ENCODE data around the gene GFER. TPM values are rescaled to one million over a fixed set of nuclear protein-coding genes. Genes with fewer than 3 reads are reported as not detected.

The GFER gene
- polyA plus RNA-seq, 1 of the 3 experiments (the other 2 are of a cell fraction), result 20.4 TPM

DNA sequence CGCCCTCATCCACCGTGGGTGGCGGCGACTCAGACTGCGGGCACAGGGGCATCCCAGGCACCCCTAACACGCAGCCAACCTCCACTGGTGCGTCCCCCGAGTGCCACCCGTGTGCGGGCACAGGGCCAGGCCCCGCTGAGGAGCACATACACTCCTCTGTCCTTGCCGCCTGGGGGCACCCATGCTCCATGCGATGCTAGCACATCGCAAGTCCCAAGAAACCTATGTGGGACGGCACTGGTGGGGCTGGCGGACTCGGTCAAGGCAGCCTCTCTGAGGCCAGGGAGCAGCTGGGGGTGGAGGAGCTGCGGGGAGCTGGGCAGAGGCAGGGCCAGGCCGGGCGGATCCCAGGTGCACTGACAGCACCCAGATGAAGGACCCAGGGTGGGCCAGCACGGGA lies 21.7 kb downstream of the GFER start:
- H2AFZ ChIP-seq (ENCODE audit: low read depth), result no peak overlapping the region
- no peaks in the 10 kb centered on the region for H3K9me2 ChIP-seq
- POLR2A ChIA-PET, result interaction anchor here (0.9 kb wide), 1 partner anchor 41 kb away, joined by 4 read pairs; the partner anchor contains the start of gene RPS2
- H3K9ac ChIP-seq, result no peak overlapping the region
- H4K20me1 ChIP-seq (ENCODE audit: insufficient read depth), result peaks cover 73% of the 10 kb centered on the region
- H3K4me1 ChIP-seq (ENCODE audit: control insufficient read depth in 1 of 2, insufficient read depth in 2 of 2, low read depth in 1 of 2, low read length in 1 of 2), result peaks cover 24 to 60% of the 10 kb centered on the region in 2 experiments; a peak in 3 of 4 replicates
- 83% methylated on average over 16 of the region's 21 CpGs for WGBS (ENCODE audit: low lambda C conversion rate)
- peaks cover 3 to 35% of the 10 kb centered on the region in 2 experiments for H3K36me3 ChIP-seq (replicated peaks in 1 of 2; ENCODE audit: control insufficient read depth in 1 of 2, insufficient read depth in 2 of 2, low read length in 1 of 2)
- H3F3A ChIP-seq (replicated peaks; ENCODE audit: insufficient read depth), result peaks cover 15% of the 10 kb centered on the region
- CTCF ChIA-PET, result interaction anchor here (2.9 to 4.1 kb wide), 5 partner anchors 16 to 148 kb away, joined by 19 to 108 read pairs (median 26); partner anchors contain the start of genes GFER, NOXO1, NTHL1 and SYNGR3
- H3K79me2 ChIP-seq (ENCODE audit: insufficient read depth), result peaks cover 85% of the 10 kb centered on the region
- H3K27ac ChIP-seq (ENCODE audit: low read depth in 2 of 2, low read length in 1 of 2), result peak overlapping the region in 1 of 2 experiments; percentile 25; a peak in 1 of 4 replicates
- no peak for TF ChIP-seq EP300 (IDR thresholded peaks at IDR 0.05; ENCODE audit: borderline replicate concordance in 1 of 2, low read depth in 1 of 2, low read length in 1 of 2)
- TF ChIP-seq RXRA (IDR thresholded peaks at IDR 0.05; ENCODE audit: borderline replicate concordance, low read depth), result no peak
- H3K4me3 ChIP-seq (ENCODE audit: low read depth in 2 of 2, low read length in 1 of 2), result no peak overlapping the region; a peak in 1 of 4 replicates
- no peaks in the 10 kb centered on the region for H3K27me3 ChIP-seq (ENCODE audit: insufficient read depth)
- no peak for DNase-seq
- no peaks in the 10 kb centered on the region for H3K9me3 ChIP-seq
- no peak overlapping the region for H3K4me2 ChIP-seq

DNA sequence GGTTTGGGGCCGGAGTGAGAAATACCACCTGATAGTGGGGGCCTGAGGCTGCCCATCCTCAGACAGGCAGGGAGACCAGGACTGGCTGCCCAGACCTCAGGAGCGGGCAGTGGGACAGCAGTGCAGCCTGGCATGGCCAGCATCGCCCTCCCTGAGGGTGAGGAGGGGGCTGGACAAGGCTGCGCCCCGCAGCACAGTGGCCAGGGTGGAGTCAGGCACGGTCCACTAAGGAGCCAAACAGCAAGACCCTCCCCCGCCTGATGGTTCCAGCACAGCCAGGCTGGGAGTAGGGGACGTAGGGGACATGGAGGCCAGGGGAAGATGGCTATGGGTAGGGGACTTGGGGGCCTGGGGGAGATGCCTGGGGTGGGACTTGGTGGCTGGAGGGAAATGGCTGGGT lies 22.3 kb downstream of the GFER start:
- no peak overlapping the region for H2AFZ ChIP-seq (ENCODE audit: low read depth)
- TF ChIP-seq EZH2phosphoT487 (IDR thresholded peaks at IDR 0.05; ENCODE audit: borderline replicate concordance, low read depth), result no peak
- TF ChIP-seq MEF2A (IDR thresholded peaks at IDR 0.05; ENCODE audit: borderline replicate concordance, low read depth), result no peak
- TF ChIP-seq, protein P1, sequence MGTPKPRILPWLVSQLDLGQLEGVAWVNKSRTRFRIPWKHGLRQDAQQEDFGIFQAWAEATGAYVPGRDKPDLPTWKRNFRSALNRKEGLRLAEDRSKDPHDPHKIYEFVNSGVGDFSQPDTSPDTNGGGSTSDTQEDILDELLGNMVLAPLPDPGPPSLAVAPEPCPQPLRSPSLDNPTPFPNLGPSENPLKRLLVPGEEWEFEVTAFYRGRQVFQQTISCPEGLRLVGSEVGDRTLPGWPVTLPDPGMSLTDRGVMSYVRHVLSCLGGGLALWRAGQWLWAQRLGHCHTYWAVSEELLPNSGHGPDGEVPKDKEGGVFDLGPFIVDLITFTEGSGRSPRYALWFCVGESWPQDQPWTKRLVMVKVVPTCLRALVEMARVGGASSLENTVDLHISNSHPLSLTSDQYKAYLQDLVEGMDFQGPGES (IDR thresholded peaks at IDR 0.05; ENCODE audit: low read depth, low read length), result no peak
- no peak for TF ChIP-seq TAF1 (IDR thresholded peaks at IDR 0.05; ENCODE audit: borderline replicate concordance, low read depth, low read length)
- TF ChIP-seq, protein P2, sequence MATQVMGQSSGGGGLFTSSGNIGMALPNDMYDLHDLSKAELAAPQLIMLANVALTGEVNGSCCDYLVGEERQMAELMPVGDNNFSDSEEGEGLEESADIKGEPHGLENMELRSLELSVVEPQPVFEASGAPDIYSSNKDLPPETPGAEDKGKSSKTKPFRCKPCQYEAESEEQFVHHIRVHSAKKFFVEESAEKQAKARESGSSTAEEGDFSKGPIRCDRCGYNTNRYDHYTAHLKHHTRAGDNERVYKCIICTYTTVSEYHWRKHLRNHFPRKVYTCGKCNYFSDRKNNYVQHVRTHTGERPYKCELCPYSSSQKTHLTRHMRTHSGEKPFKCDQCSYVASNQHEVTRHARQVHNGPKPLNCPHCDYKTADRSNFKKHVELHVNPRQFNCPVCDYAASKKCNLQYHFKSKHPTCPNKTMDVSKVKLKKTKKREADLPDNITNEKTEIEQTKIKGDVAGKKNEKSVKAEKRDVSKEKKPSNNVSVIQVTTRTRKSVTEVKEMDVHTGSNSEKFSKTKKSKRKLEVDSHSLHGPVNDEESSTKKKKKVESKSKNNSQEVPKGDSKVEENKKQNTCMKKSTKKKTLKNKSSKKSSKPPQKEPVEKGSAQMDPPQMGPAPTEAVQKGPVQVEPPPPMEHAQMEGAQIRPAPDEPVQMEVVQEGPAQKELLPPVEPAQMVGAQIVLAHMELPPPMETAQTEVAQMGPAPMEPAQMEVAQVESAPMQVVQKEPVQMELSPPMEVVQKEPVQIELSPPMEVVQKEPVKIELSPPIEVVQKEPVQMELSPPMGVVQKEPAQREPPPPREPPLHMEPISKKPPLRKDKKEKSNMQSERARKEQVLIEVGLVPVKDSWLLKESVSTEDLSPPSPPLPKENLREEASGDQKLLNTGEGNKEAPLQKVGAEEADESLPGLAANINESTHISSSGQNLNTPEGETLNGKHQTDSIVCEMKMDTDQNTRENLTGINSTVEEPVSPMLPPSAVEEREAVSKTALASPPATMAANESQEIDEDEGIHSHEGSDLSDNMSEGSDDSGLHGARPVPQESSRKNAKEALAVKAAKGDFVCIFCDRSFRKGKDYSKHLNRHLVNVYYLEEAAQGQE (IDR thresholded peaks at IDR 0.05; ENCODE audit: low read depth, low read length), result no peak
- TF ChIP-seq, protein P3, sequence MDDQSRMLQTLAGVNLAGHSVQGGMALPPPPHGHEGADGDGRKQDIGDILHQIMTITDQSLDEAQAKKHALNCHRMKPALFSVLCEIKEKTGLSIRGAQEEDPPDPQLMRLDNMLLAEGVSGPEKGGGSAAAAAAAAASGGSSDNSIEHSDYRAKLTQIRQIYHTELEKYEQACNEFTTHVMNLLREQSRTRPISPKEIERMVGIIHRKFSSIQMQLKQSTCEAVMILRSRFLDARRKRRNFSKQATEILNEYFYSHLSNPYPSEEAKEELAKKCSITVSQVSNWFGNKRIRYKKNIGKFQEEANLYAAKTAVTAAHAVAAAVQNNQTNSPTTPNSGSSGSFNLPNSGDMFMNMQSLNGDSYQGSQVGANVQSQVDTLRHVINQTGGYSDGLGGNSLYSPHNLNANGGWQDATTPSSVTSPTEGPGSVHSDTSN (IDR thresholded peaks at IDR 0.05), result no peak
- TF ChIP-seq, protein P4, sequence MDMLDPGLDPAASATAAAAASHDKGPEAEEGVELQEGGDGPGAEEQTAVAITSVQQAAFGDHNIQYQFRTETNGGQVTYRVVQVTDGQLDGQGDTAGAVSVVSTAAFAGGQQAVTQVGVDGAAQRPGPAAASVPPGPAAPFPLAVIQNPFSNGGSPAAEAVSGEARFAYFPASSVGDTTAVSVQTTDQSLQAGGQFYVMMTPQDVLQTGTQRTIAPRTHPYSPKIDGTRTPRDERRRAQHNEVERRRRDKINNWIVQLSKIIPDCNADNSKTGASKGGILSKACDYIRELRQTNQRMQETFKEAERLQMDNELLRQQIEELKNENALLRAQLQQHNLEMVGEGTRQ (IDR thresholded peaks at IDR 0.05; ENCODE audit: borderline replicate concordance, low read depth, low read length), result no peak
- TF ChIP-seq, protein P5, sequence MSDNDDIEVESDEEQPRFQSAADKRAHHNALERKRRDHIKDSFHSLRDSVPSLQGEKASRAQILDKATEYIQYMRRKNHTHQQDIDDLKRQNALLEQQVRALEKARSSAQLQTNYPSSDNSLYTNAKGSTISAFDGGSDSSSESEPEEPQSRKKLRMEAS (IDR thresholded peaks at IDR 0.05; ENCODE audit: low read depth), result no peak
- TF ChIP-seq NFIC (IDR thresholded peaks at IDR 0.05; ENCODE audit: borderline replicate concordance), result no peak
- TF ChIP-seq, protein P6, sequence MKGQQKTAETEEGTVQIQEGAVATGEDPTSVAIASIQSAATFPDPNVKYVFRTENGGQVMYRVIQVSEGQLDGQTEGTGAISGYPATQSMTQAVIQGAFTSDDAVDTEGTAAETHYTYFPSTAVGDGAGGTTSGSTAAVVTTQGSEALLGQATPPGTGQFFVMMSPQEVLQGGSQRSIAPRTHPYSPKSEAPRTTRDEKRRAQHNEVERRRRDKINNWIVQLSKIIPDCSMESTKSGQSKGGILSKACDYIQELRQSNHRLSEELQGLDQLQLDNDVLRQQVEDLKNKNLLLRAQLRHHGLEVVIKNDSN (IDR thresholded peaks at IDR 0.05; ENCODE audit: borderline replicate concordance, low read depth), result no peak
- TF ChIP-seq GATA2 (CRISPR knock-in tag; IDR thresholded peaks at IDR 0.05), result no peak
- TF ChIP-seq RXRA (IDR thresholded peaks at IDR 0.05; ENCODE audit: borderline replicate concordance, low read depth), result no peak
- no peak for TF ChIP-seq RAD21 (IDR thresholded peaks at IDR 0.05; ENCODE audit: low read length)
- no peak for TF ChIP-seq NRF1 (IDR thresholded peaks at IDR 0.05; ENCODE audit: low read depth, low read length)
- TF ChIP-seq FOSL2 (IDR thresholded peaks at IDR 0.05; ENCODE audit: borderline replicate concordance, low read depth), result no peak
- no peak for TF ChIP-seq MXI1 (IDR thresholded peaks at IDR 0.05; ENCODE audit: low read depth, low read length)
- TF ChIP-seq GABPA (IDR thresholded peaks at IDR 0.05; ENCODE audit: low read depth), result no peak
- no peak for TF ChIP-seq SIN3A (IDR thresholded peaks at IDR 0.05; ENCODE audit: borderline replicate concordance, low read depth, low read length)
- 97% methylated on average over 4 of the region's 8 CpGs for WGBS (ENCODE audit: low lambda C conversion rate)
- DNase-seq, result no peak
- no peak overlapping the region for H3K4me2 ChIP-seq
- CTCF ChIA-PET, result interaction anchor here (4.1 kb wide), 1 partner anchor 148 kb away, joined by 26 read pairs; the partner anchor contains the start of gene TRAF7
- no peak overlapping the region for H3K4me3 ChIP-seq (ENCODE audit: low read depth in 2 of 2, low read length in 1 of 2)
- POLR2A ChIA-PET, result no interaction called here
- peaks cover 3 to 28% of the 10 kb centered on the region in 2 experiments for H3K36me3 ChIP-seq (replicated peaks in 1 of 2; ENCODE audit: control insufficient read depth in 1 of 2, insufficient read depth in 2 of 2, low read length in 1 of 2)
- H3K9ac ChIP-seq, result no peak overlapping the region
- no peaks in the 10 kb centered on the region for H3K27me3 ChIP-seq (ENCODE audit: insufficient read depth)
- H3K9me2 ChIP-seq, result no peaks in the 10 kb centered on the region
- H3F3A ChIP-seq (replicated peaks; ENCODE audit: insufficient read depth), result peaks cover 15% of the 10 kb centered on the region
- no peaks in the 10 kb centered on the region for H3K9me3 ChIP-seq
- peaks cover 24 to 61% of the 10 kb centered on the region in 2 experiments; a peak in 3 of 4 replicates for H3K4me1 ChIP-seq (ENCODE audit: control insufficient read depth in 1 of 2, insufficient read depth in 2 of 2, low read depth in 1 of 2, low read length in 1 of 2)
- H4K20me1 ChIP-seq (ENCODE audit: insufficient read depth), result peaks cover 73% of the 10 kb centered on the region
- no peak overlapping the region; a peak in 1 of 4 replicates for H3K27ac ChIP-seq (ENCODE audit: low read depth in 2 of 2, low read length in 1 of 2)
- H3K79me2 ChIP-seq (ENCODE audit: insufficient read depth), result peaks cover 86% of the 10 kb centered on the region
